Chondrocyte (in vitro differentiated cells): Measurements from ENCODE around the gene CTAGE9. TPM values are rescaled to one million over a fixed set of nuclear protein-coding genes. Genes with fewer than 3 reads are reported as not detected.
"Not testable (repeated sequence)": the region's sequence is repeated elsewhere in the genome, so short reads cannot be mapped to it uniquely, and the experiment has no call there.

ENCODE experiments used
- DNase-seq: peaks from one replicate; pipeline ENCODE4 v3.0.0; 2021; ENCODE audit warnings: mixed read lengths, low spot score
- H3K27ac Mint-ChIP-seq: one replicate; pipeline ENCODE4 v1.8.0; 2021; ENCODE audit warnings: mild to moderate bottlenecking, moderate library complexity, mixed read lengths; ENCODE audit not compliant: unreplicated experiment
- H3K27me3 Mint-ChIP-seq: 2 replicates; pipeline ENCODE4 v1.8.0; 2021; ENCODE audit warnings: low read depth, mixed read lengths
- H3K36me3 Mint-ChIP-seq: 2 replicates; pipeline ENCODE4 v1.8.0; 2021; ENCODE audit warnings: low read depth, mixed read lengths
- H3K4me1 Mint-ChIP-seq: 2 replicates; pipeline ENCODE4 v1.8.0; 2021; ENCODE audit warnings: low read depth, mild to moderate bottlenecking, mixed read lengths
- H3K4me3 Mint-ChIP-seq: one replicate; pipeline ENCODE4 v1.8.0; 2021; ENCODE audit warnings: mild to moderate bottlenecking, moderate library complexity, mixed read lengths; ENCODE audit not compliant: unreplicated experiment
- H3K9me3 Mint-ChIP-seq: 2 replicates; pipeline ENCODE4 v1.8.0; 2021; ENCODE audit warnings: low read depth, mixed read lengths
- CTCF ChIP-seq: fragments of 200-600 bp; sonication (generic); IDR thresholded peaks from 2 replicates; pipeline ENCODE4 v1.5.0; 2021; ENCODE audit warnings: antibody characterized with exemption, mild to moderate bottlenecking, moderate library complexity
- long read RNA-seq: library from polyadenylated mRNA; stranded (forward); transcript quantifications from one replicate; pipeline ENCODE4 v2.0.0, GENCODE V29; 2021
- total RNA-seq: library from RNA; stranded (reverse); gene quantifications from 3 replicates; pipeline ENCODE4 v1.2.1, GENCODE V29; 2021

CTAGE9 gene
- not detected in 3 replicates for total RNA-seq
- long read RNA-seq = 0 reads

- H3K9me3 Mint-ChIP-seq, H3K27me3 Mint-ChIP-seq, H3K36me3 Mint-ChIP-seq, H3K27ac Mint-ChIP-seq, H3K4me3 Mint-ChIP-seq, DNase-seq, H3K4me1 Mint-ChIP-seq: not testable (repeated sequence)
Observed at GRCh38 chr6:131710917-131711316, at the start of gene CTAGE9. Gene CTAGE9, minus strand, starts transcription at chr6:131711017. Its CDS starts 0 bp downstream, at chr6:131711017.

- Mint-ChIP-seq H3K4me1 (peaks cover 29% of the 10 kb centered on the region), H3K9me3 (peaks cover 15% of the 10 kb centered on the region), H3K27me3 (no peaks in the 10 kb centered on the region), H3K4me3 (no peak overlapping the region), H3K36me3 (no peaks in the 10 kb centered on the region), H3K27ac (no peak overlapping the region)
- no peak for TF ChIP-seq CTCF
- DNase-seq = no peak
Observed at GRCh38 chr6:131758920-131759319, 48.1 kb upstream of the CTAGE9 start.

GRCh38 chr6:131756039-131756438 is 45.2 kb upstream of the CTAGE9 start:
- no peak for TF ChIP-seq CTCF
- H3K4me1 Mint-ChIP-seq = peaks cover 31% of the 10 kb centered on the region
- no peak overlapping the region for H3K4me3 Mint-ChIP-seq
- no peaks in the 10 kb centered on the region for H3K36me3 Mint-ChIP-seq
- no peaks in the 10 kb centered on the region for H3K27me3 Mint-ChIP-seq
- H3K27ac Mint-ChIP-seq = no peak overlapping the region
- peaks cover 12% of the 10 kb centered on the region for H3K9me3 Mint-ChIP-seq
- no peak for DNase-seq

- no peak for TF ChIP-seq CTCF
- H3K4me1 Mint-ChIP-seq = peaks cover 31% of the 10 kb centered on the region
- H3K27me3 Mint-ChIP-seq = no peaks in the 10 kb centered on the region
- no peak overlapping the region for H3K27ac Mint-ChIP-seq
- peaks cover 12% of the 10 kb centered on the region for H3K9me3 Mint-ChIP-seq
- no peaks in the 10 kb centered on the region for H3K36me3 Mint-ChIP-seq
- no peak for DNase-seq
- no peak overlapping the region for H3K4me3 Mint-ChIP-seq
Observed at GRCh38 chr6:131755597-131755996, 44.8 kb upstream of the CTAGE9 start.

GRCh38 chr6:131754715-131755567 is 44.1 kb upstream of the CTAGE9 start:
- H3K27ac Mint-ChIP-seq = no peak overlapping the region
- H3K4me1 Mint-ChIP-seq = peaks cover 27% of the 10 kb centered on the region
- no peak for DNase-seq
- H3K9me3 Mint-ChIP-seq = peaks cover 12% of the 10 kb centered on the region
- no peaks in the 10 kb centered on the region for H3K36me3 Mint-ChIP-seq
- no peak for TF ChIP-seq CTCF
- H3K27me3 Mint-ChIP-seq = no peaks in the 10 kb centered on the region
- H3K4me3 Mint-ChIP-seq = no peak overlapping the region

GRCh38 chr6:131754088-131754487 is 43.3 kb upstream of the CTAGE9 start:
- H3K36me3 Mint-ChIP-seq = no peaks in the 10 kb centered on the region
- no peak for DNase-seq
- no peak overlapping the region for H3K4me3 Mint-ChIP-seq
- peaks cover 25% of the 10 kb centered on the region for H3K4me1 Mint-ChIP-seq
- TF ChIP-seq CTCF = no peak
- peak overlapping the region; percentile 45 for H3K27ac Mint-ChIP-seq
- H3K9me3 Mint-ChIP-seq = peaks cover 12% of the 10 kb centered on the region
- H3K27me3 Mint-ChIP-seq = no peaks in the 10 kb centered on the region

GRCh38 chr6:131751012-131751715 is 40.3 kb upstream of the CTAGE9 start:
- not testable (repeated sequence) for H3K4me3 Mint-ChIP-seq, H3K27me3 Mint-ChIP-seq, H3K9me3 Mint-ChIP-seq, H3K36me3 Mint-ChIP-seq, H3K27ac Mint-ChIP-seq, DNase-seq
- peaks cover 18% of the 10 kb centered on the region for H3K4me1 Mint-ChIP-seq
